Body of pancreas (tissue), 4 donors: ENCODE results near the gene TNRC6A. TPM values are rescaled to one million over a fixed set of nuclear protein-coding genes. Genes with fewer than 3 reads are reported as not detected.

ENCODE experiments used
- ATAC-seq: fragments of 150-250 bp; one replicate; pipeline ENCODE4 v1.9.1; 2016
- DNase-seq, 4 donors: peaks; one replicate each; pipeline ENCODE4 v3.0.0-alpha.2; 2019
- H3K27ac ChIP-seq, 4 donors: fragments of 200-600 bp; sonication (generic); 1 replicate in 3 of 4; 2 replicates in 1 of 4; pipeline versions ENCODE4 v1.5.1 to v1.6.1; 2016 to 2019; ENCODE audit warnings: mild to moderate bottlenecking in 1 of 4, mixed read lengths in 1 of 4, moderate library complexity in 1 of 4
- H3K27me3 ChIP-seq, 2 donors: fragments of 200-600 bp; sonication (generic); one replicate each; pipeline ENCODE4 v1.6.0; 2016; ENCODE audit warnings: mild to moderate bottlenecking in 1 of 2
- H3K36me3 ChIP-seq, 2 donors: fragments of 200-600 bp; sonication (generic); replicated peaks in 1 of 2; 2 replicates each; pipeline ENCODE4 v1.5.1; 2016; ENCODE audit warnings: low read depth in 2 of 2; ENCODE audit not compliant: insufficient read depth in 1 of 2
- H3K4me1 ChIP-seq: fragments of 200-600 bp; sonication (generic); one replicate; pipeline ENCODE4 v1.6.0; 2016
- H3K4me3 ChIP-seq, 2 donors: fragments of 200-600 bp; sonication (generic); 1 replicate in 1 of 2; 2 replicates in 1 of 2; pipeline ENCODE4 v1.5.1; 2016 to 2019
- H3K9me3 ChIP-seq, 3 donors: fragments of 200-600 bp; sonication (generic); 1 replicate in 2 of 3; 2 replicates in 1 of 3; pipeline ENCODE4 v1.5.1; 2016
- POLR2A ChIP-seq, 3 donors: fragments of 450-650 bp; IDR thresholded peaks; one replicate each; pipeline ENCODE4 v1.6.1; 2016; ENCODE audit warnings: antibody characterized with exemption in 3 of 3, mild to moderate bottlenecking in 2 of 3
- WGBS, 2 donors: methylation state at CpG; one replicate each; pipeline ENCODE4 v1.1.5; 2017; 5-methylcytosine and 5-hydroxymethylcytosine counted together
- intact Hi-C: fragments of 100-400 bp; cut with DNase I; formaldehyde crosslinking; loops from one replicate; pipeline ENCODE4 v1.15.1; 2023
- total RNA-seq, 2 donors: library from RNA; depleted of rRNA; stranded (reverse); fragments of >200 nt; gene quantifications; one replicate each; pipeline ENCODE4 v1.1.0, GENCODE V29; 2016
- TF ChIP-seq, protein P1 (sequence below), 7 experiments: fragments of 450-650 bp in 4 of 7; fragments of 200-600 bp in 3 of 7; sonication (generic) in 3 of 7; IDR thresholded peaks; one replicate each; pipeline ENCODE4 v1.5.1; 2016 to 2019; ENCODE audit warnings: antibody characterized with exemption in 7 of 7

Gene TNRC6A
- total RNA-seq, 2 donors from 2014 or later, result 46.1 to 82.2 TPM

DNA sequence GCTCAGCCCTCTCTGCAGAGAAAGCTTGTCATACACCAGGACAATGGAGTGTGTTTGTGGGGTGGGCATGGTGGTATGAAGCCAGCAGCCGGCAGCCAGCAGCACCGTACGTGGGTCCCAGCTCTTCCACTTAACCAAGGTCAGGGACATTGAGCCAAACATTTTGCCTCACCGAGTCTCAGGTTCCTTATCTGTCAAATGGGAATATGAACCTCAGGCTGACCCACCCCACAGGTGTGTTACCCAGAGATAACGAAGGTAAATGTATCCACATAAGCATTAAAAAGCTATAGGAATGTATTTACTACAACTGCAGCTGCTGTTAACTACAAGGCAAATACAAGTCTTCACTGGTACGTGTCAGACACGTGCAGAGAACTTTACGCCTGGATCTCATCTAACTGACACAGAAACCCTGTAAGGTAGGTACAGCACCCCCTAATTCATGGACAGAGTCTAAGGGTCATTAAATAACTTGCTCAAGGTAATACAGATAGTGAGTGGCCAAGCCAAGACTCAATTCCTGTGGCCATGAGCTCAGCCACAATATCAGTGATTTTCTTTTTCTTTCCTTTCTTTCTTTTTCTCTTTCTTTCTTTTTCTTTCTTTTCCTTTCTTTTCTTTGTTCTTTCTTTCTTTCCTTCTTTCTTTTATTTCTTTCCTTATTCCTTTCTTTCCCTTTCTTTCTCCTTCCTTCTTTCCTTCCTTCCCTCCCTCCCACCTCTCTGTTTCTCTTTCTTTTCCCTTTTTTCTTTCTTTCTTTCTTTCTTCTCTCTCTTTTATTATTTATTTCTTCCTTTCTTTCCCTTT, 117.3 kb downstream of the TNRC6A start:
- ATAC-seq, result no peak
- Histone ChIP-seq H3K27ac (no peak overlapping the region), H3K4me3 (no peak overlapping the region), H3K36me3 (no peaks in the 10 kb centered on the region), H3K27me3 (no peaks in the 10 kb centered on the region), H3K9me3 (no peaks in the 10 kb centered on the region), H3K4me1 (no peaks in the 10 kb centered on the region)
- TF ChIP-seq, protein P1, sequence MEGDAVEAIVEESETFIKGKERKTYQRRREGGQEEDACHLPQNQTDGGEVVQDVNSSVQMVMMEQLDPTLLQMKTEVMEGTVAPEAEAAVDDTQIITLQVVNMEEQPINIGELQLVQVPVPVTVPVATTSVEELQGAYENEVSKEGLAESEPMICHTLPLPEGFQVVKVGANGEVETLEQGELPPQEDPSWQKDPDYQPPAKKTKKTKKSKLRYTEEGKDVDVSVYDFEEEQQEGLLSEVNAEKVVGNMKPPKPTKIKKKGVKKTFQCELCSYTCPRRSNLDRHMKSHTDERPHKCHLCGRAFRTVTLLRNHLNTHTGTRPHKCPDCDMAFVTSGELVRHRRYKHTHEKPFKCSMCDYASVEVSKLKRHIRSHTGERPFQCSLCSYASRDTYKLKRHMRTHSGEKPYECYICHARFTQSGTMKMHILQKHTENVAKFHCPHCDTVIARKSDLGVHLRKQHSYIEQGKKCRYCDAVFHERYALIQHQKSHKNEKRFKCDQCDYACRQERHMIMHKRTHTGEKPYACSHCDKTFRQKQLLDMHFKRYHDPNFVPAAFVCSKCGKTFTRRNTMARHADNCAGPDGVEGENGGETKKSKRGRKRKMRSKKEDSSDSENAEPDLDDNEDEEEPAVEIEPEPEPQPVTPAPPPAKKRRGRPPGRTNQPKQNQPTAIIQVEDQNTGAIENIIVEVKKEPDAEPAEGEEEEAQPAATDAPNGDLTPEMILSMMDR (IDR thresholded peaks at IDR 0.05), result no peak
- TF ChIP-seq POLR2A (IDR thresholded peaks at IDR 0.05), result no peak
- no peak for DNase-seq
- WGBS, 2 donors, result 41 to 50% methylated on average over 7 to 8 of the region's 8 CpGs
- intact Hi-C loops, result no loop called here

DNA sequence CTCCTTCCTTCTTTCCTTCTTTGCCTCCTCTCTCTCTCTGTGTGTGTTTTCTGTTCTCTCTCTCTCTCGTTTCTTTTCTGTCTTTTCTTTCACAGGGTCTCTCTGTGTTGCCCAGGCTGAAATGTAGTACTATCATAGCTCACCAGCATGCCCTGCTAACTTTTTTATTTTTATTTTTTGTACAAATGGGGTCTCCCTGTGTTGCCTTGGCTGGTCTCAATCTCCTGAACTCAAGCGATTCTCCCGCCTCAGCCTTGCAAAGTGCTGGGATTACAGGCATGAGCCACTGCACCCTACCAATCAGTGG, 117.9 kb downstream of the TNRC6A start:
- no peaks in the 10 kb centered on the region for H3K4me1 ChIP-seq
- no peak overlapping the region for H3K27ac ChIP-seq
- ATAC-seq (no peak), DNase-seq (no peak)
- H3K4me3 ChIP-seq, result no peak overlapping the region
- TF ChIP-seq, protein P1 (IDR thresholded peaks at IDR 0.05), result no peak
- no peak for TF ChIP-seq POLR2A (IDR thresholded peaks at IDR 0.05)
- H3K36me3 ChIP-seq, result no peaks in the 10 kb centered on the region
- intact Hi-C loops, result no loop called here
- H3K27me3 ChIP-seq, result no peaks in the 10 kb centered on the region
- H3K9me3 ChIP-seq, result no peaks in the 10 kb centered on the region
- WGBS, 2 donors, result 91 to 95% methylated on average over 3 of the region's 3 CpGs

GRCh38 chr16:24848065-24848464, 118.6 kb downstream of the TNRC6A start:
- no peak overlapping the region for H3K27ac ChIP-seq
- no peak overlapping the region for H3K4me3 ChIP-seq
- H3K9me3 ChIP-seq, result no peaks in the 10 kb centered on the region
- TF ChIP-seq POLR2A (IDR thresholded peaks at IDR 0.05), result no peak
- TF ChIP-seq, protein P1 (IDR thresholded peaks at IDR 0.05), result no peak
- DNase-seq (no peak), ATAC-seq (no peak)
- WGBS, 2 donors, result 69 to 83% methylated on average over 5 of the region's 5 CpGs
- intact Hi-C loops, result no loop called here
- no peaks in the 10 kb centered on the region for H3K36me3 ChIP-seq
- H3K27me3 ChIP-seq, result no peaks in the 10 kb centered on the region
- H3K4me1 ChIP-seq, result no peaks in the 10 kb centered on the region

DNA sequence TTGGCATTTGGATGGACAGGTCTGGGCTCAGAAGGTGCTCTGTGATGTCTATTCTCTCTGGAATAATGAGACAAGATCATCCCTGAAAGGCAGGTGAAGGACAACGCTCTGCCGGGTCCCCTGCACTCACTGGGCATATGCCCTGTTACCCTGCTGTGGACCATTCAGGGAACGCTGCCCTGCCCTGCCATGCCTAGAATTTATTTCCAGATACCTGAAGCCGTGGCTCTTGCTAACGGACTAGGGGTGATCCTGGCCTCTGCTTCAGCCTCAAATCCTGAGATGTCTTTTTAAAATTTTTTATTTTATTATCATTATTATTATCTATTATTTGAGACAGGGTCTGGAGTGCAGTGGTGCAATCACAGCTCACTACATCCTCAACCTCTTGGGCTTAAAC, 120.2 kb downstream of the TNRC6A start:
- 93 to 94% methylated on average over 5 of the region's 5 CpGs for WGBS, 2 donors
- Histone ChIP-seq H3K4me1 (no peaks in the 10 kb centered on the region), H3K27ac (no peak overlapping the region), H3K9me3 (no peaks in the 10 kb centered on the region), H3K4me3 (no peak overlapping the region), H3K27me3 (no peaks in the 10 kb centered on the region), H3K36me3 (no peaks in the 10 kb centered on the region)
- intact Hi-C loops, result no loop called here
- no peak for TF ChIP-seq POLR2A (IDR thresholded peaks at IDR 0.05)
- TF ChIP-seq, protein P1 (IDR thresholded peaks at IDR 0.05), result no peak
- ATAC-seq (no peak), DNase-seq (no peak)
